Measurements from ENCODE around the gene KLHL42. TPM values are rescaled to one million over a fixed set of nuclear protein-coding genes. Genes with fewer than 3 reads are reported as not detected.

The KLHL42 gene
- total RNA-seq, 4 donors from 2014 or later, result 14.0 to 30.3 (median 25.0) TPM

DNA sequence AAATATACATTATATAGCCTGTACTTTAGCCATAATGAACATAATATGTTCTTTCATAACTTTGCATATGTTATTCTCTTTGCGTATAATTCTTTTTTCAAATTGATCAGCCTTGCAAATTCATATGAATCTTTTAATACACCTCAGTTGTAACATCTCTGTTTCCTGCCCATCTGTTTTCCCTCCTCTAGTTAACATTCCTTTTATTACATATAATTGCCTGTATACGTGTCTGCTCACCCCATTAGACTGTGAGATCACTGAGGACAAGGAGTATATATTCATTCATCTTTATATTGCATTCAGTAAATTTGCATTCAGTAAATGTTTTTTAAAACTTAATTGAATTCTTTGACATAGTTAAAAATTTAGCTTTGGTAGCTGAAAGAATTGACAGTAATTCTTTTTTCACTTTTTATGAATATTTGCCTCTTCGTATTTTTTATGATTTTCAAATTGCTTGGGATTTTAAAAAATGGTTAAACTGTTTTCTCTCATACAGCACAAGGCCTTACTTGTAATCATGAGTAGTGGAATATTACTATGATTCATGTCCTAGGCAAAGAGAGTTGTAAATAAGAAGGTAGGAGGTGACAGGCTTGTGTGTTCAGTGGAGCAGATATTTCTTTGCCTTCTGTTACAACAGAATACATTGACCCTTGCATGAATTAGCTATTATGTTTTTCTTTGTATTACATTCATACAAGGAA lies 32.8 kb upstream of the KLHL42 start:
- TF ChIP-seq POLR2A (IDR thresholded peaks at IDR 0.05), result no peak
- no peak for TF ChIP-seq POLR2AphosphoS5 (IDR thresholded peaks at IDR 0.05)
- TF ChIP-seq, protein P1, sequence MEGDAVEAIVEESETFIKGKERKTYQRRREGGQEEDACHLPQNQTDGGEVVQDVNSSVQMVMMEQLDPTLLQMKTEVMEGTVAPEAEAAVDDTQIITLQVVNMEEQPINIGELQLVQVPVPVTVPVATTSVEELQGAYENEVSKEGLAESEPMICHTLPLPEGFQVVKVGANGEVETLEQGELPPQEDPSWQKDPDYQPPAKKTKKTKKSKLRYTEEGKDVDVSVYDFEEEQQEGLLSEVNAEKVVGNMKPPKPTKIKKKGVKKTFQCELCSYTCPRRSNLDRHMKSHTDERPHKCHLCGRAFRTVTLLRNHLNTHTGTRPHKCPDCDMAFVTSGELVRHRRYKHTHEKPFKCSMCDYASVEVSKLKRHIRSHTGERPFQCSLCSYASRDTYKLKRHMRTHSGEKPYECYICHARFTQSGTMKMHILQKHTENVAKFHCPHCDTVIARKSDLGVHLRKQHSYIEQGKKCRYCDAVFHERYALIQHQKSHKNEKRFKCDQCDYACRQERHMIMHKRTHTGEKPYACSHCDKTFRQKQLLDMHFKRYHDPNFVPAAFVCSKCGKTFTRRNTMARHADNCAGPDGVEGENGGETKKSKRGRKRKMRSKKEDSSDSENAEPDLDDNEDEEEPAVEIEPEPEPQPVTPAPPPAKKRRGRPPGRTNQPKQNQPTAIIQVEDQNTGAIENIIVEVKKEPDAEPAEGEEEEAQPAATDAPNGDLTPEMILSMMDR (IDR thresholded peaks at IDR 0.05), result no peak
- TF ChIP-seq EP300 (IDR thresholded peaks at IDR 0.05), result no peak
- DNase-seq (ENCODE audit: low spot score in 2 of 2), result no peak

DNA sequence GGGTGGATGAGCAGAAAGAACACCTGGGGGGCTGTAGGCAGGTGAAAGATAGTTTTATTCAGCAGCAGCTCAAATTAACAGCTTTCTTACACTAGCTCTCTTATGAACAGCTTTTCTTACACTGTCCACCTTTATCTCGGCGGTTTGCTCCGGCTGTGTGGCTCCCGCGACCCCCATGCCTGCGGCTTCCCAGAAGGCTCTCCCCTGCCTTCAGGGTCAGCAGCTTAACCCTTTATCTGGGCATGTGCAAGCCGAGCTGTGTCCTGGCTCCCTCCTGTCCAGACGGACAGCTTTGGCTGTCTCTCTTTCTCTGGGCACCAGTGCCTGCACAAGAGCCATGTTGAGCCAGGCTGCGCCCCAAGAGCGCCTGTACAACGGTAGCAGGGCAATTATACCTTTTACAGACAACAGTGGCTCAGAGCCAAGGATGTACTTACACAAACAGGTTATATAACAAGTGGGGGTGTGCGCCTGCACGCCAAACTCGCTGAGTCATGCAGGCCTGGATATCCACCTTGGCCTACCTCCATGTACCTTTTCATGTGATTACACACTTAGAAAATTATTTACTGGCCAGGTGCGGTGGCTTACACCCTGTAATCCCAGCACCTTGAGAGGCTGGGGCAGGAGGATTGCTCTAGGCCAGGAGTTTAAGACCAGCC lies 28.5 kb upstream of the KLHL42 start:
- peaks cover 23% of the 10 kb centered on the region for H3K4me1 ChIP-seq
- 80% methylated on average over 15 of the region's 15 CpGs for WGBS
- H3K27me3 ChIP-seq, result no peaks in the 10 kb centered on the region
- TF ChIP-seq, protein P1 (IDR thresholded peaks at IDR 0.05), result no peak
- TF ChIP-seq EP300 (IDR thresholded peaks at IDR 0.05), result no peak
- no peak for TF ChIP-seq POLR2A (IDR thresholded peaks at IDR 0.05)
- TF ChIP-seq POLR2AphosphoS5 (IDR thresholded peaks at IDR 0.05), result no peak
- no peak for DNase-seq (ENCODE audit: low spot score in 2 of 2)
- H3K36me3 ChIP-seq, result peaks cover 19% of the 10 kb centered on the region
- no peaks in the 10 kb centered on the region for H3K9me3 ChIP-seq
- peak overlapping the region; percentile 20 for H3K27ac ChIP-seq
- H3K4me3 ChIP-seq, result no peak overlapping the region

More for the DNA sequence above, 32.8 kb upstream of the KLHL42 start:
- peaks cover 25% of the 10 kb centered on the region for H3K4me1 ChIP-seq
- H3K27me3 ChIP-seq, result no peaks in the 10 kb centered on the region
- H3K36me3 ChIP-seq, result peaks cover 27% of the 10 kb centered on the region
- WGBS, result 81% methylated on average over 3 of the region's 3 CpGs
- H3K27ac ChIP-seq, result peak overlapping the region; percentile 84
- H3K9me3 ChIP-seq, result no peaks in the 10 kb centered on the region
- no peak overlapping the region for H3K4me3 ChIP-seq

DNA sequence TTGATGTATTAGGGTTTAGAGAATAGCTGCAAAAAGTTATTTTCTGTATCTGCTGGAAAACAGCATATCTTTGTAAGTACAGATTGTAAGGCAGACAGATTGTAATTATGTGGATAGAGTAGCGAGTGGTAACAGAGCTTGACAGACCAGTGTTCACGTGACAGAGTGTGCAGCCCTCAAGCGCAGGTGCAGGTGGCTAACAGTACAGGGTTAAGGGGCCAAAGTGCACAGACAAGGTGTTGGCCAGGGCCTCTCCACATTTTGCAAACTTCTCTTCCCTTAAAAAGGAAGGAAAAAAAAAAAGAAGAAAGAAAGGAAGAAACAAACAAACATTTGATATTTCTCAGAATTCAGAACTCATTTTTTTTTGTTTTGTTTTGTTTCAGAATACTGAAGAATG lies 25.2 kb upstream of the KLHL42 start:
- TF ChIP-seq, protein P1 (IDR thresholded peaks at IDR 0.05), result no peak
- TF ChIP-seq EP300 (IDR thresholded peaks at IDR 0.05) (no peak), POLR2AphosphoS5 (IDR thresholded peaks at IDR 0.05) (no peak), POLR2A (IDR thresholded peaks at IDR 0.05) (no peak)
- H3K36me3 ChIP-seq, result peaks cover 22% of the 10 kb centered on the region
- H3K4me3 ChIP-seq, result no peak overlapping the region
- DNase-seq (ENCODE audit: low spot score in 2 of 2), result no peak
- H3K4me1 ChIP-seq, result no peaks in the 10 kb centered on the region
- H3K27ac ChIP-seq, result no peak overlapping the region
- no peaks in the 10 kb centered on the region for H3K27me3 ChIP-seq
- WGBS, result 96% methylated on average over 3 of the region's 3 CpGs
- H3K9me3 ChIP-seq, result no peaks in the 10 kb centered on the region

DNA sequence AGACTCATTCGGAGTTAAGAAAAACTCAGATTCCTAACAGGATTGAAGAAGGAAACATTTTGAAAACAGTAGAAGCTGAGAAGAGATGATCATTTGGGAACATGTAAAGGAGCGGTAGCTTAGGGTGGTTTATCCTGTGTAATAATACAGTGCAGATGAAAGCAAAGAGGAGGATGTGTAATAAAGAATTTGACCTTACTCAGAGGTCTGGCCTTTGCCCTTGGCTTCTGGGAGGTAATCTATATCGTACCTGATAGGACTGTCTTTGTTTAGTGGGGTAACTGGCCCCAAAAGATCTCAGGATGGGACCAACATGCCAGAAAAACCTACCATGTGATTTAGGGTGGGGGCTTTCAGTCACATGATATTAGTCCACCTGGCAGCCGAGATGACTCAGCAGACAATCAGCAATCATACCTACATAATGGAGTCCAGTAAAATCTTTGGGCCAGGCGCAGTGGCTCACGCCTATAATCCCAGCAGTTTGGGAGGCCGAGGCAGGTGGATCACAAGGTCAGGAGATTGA lies 23.3 kb upstream of the KLHL42 start:
- Histone ChIP-seq H3K27ac (no peak overlapping the region), H3K36me3 (peaks cover 22% of the 10 kb centered on the region), H3K27me3 (no peaks in the 10 kb centered on the region), H3K4me3 (no peak overlapping the region), H3K4me1 (no peaks in the 10 kb centered on the region), H3K9me3 (no peaks in the 10 kb centered on the region)
- TF ChIP-seq, protein P1 (IDR thresholded peaks at IDR 0.05), result no peak
- DNase-seq (ENCODE audit: low spot score in 2 of 2), result no peak
- WGBS, result over 99% methylated on average over 7 of the region's 7 CpGs

DNA sequence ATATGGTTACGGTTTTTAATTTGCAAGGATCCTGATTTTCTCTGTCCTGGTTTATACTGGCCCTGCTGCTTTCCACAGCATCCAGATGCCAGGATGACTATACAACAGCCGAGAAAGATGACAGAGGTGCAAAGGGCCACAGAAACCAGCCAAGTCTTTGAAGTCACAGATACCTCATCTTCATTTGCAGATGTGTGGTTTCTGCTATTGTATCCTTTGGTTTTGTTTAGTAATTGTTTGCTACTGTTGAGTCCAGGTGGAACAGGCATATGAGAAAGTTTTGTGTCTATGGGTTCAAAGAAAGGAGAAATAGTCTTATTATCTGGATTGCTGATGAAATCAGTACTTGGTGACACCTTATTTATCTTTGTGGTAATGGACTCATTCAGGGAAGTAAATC lies 17.3 kb upstream of the KLHL42 start:
- 88% methylated on average over 2 of the region's 2 CpGs for WGBS

More for the DNA sequence above, 17.3 kb upstream of the KLHL42 start:
- TF ChIP-seq EP300 (IDR thresholded peaks at IDR 0.05) (no peak), POLR2A (IDR thresholded peaks at IDR 0.05) (no peak), POLR2AphosphoS5 (IDR thresholded peaks at IDR 0.05) (no peak)
- TF ChIP-seq, protein P1 (IDR thresholded peaks at IDR 0.05), result no peak
- no peak overlapping the region for H3K4me3 ChIP-seq
- no peaks in the 10 kb centered on the region for H3K27me3 ChIP-seq
- no peaks in the 10 kb centered on the region for H3K36me3 ChIP-seq
- H3K4me1 ChIP-seq, result no peaks in the 10 kb centered on the region
- no peak for DNase-seq (ENCODE audit: low spot score in 2 of 2)
- no peaks in the 10 kb centered on the region for H3K9me3 ChIP-seq
- no peak overlapping the region for H3K27ac ChIP-seq
